CD4-positive, alpha-beta T cell (primary cell): ENCODE measurements around the gene PARP16. TPM values are rescaled to one million over a fixed set of nuclear protein-coding genes. Genes with fewer than 3 reads are reported as not detected.

Experiments used
- ATAC-seq: fragments of 200-7000 bp; cut with Tn5 transposase; one replicate; pipeline ENCODE4 v1.10.0; 2022; ENCODE audit warnings: mild to moderate bottlenecking; ENCODE audit not compliant: poor library complexity
- CTCF ChIA-PET: fragments of 350-600 bp; sonication (Branson Sonifier 250); formaldehyde crosslinking; loops from one replicate; lab custom pipeline; 2021; ENCODE audit warnings: antibody characterized with exemption, inconsistent platforms; lab: Charles Lee
- POLR2A ChIA-PET: fragments of 350-600 bp; sonication (Branson Sonifier 250); formaldehyde crosslinking; loops from one replicate; lab custom pipeline; 2021; ENCODE audit warnings: antibody characterized with exemption, inconsistent platforms; lab: Charles Lee
- DNase-seq, 14 experiments: peaks; one replicate each; pipeline ENCODE4 v3.0.0-alpha.2; 2013 to 2020; ENCODE audit warnings: mixed read lengths in 2 of 14
- H3K27ac ChIP-seq, 2 donors: one replicate each; pipeline versions ENCODE4 v1.5.1 to v1.7.0; 2013; ENCODE audit warnings: low read length in 2 of 2, low read depth in 1 of 2, mild to moderate bottlenecking in 1 of 2
- H3K27me3 ChIP-seq, 2 experiments: 1 replicate in 1 of 2; 2 replicates in 1 of 2; pipeline versions ENCODE4 v1.6.1 to v1.7.0; 2013; ENCODE audit warnings: low read length in 2 of 2, control low read depth in 1 of 2, mild to moderate bottlenecking in 1 of 2, moderate library complexity in 1 of 2; ENCODE audit not compliant: insufficient read depth in 2 of 2, control insufficient read depth in 1 of 2
- H3K36me3 ChIP-seq: one replicate; pipeline ENCODE4 v1.6.1; 2013; ENCODE audit warnings: low read length, control low read depth; ENCODE audit not compliant: insufficient read depth
- H3K4me1 ChIP-seq: one replicate; pipeline ENCODE4 v1.6.1; 2013; ENCODE audit warnings: low read length, control low read depth; ENCODE audit not compliant: insufficient read depth
- H3K4me3 ChIP-seq: one replicate; pipeline ENCODE4 v1.5.1; 2013; ENCODE audit warnings: mild to moderate bottlenecking, low read length, moderate library complexity
- H3K9me3 ChIP-seq, 2 experiments: 1 replicate in 1 of 2; 2 replicates in 1 of 2; pipeline versions ENCODE4 v1.6.1 to v1.7.0; 2013; ENCODE audit warnings: low read length in 2 of 2, mild to moderate bottlenecking in 2 of 2, control low read depth in 1 of 2, moderate library complexity in 1 of 2; ENCODE audit not compliant: control insufficient read depth in 1 of 2, insufficient read depth in 1 of 2
- H3K27ac Mint-ChIP-seq: one replicate; pipeline ENCODE4 v1.8.0; 2020; ENCODE audit warnings: mixed read lengths
- H3K27me3 Mint-ChIP-seq: one replicate; pipeline ENCODE4 v1.8.0; 2021; ENCODE audit warnings: mixed read lengths
- H3K36me3 Mint-ChIP-seq: one replicate; pipeline ENCODE4 v1.8.0; 2021; ENCODE audit warnings: low read depth, mixed read lengths
- H3K4me1 Mint-ChIP-seq: one replicate; pipeline ENCODE4 v1.8.0; 2021; ENCODE audit warnings: low read depth, mixed read lengths
- H3K4me3 Mint-ChIP-seq: one replicate; pipeline ENCODE4 v1.8.0; 2020; ENCODE audit warnings: mild to moderate bottlenecking, mixed read lengths
- H3K9me3 Mint-ChIP-seq: one replicate; pipeline ENCODE4 v1.8.0; 2020; ENCODE audit warnings: mixed read lengths
- CTCF ChIP-seq: fragments of 200-600 bp; IDR thresholded peaks from one replicate; pipeline ENCODE4 v1.8.0; 2022; ENCODE audit warnings: antibody characterized with exemption, mild to moderate bottlenecking
- intact Hi-C, 2 experiments: fragments of 100-400 bp; cut with DNase I in 1 of 2; cut with micrococcal nuclease in 1 of 2; formaldehyde crosslinking; loops; one replicate each; pipeline versions ENCODE4 v1.15.1 to v1.9.0; 2023 to 2025; cut with DNase I, micrococcal nuclease
- total RNA-seq, 174 experiments: library from RNA in 2 of 174; stranded (reverse) in 2 of 174; gene quantifications; one replicate each; pipeline ENCODE4 v1.2.3 and lab custom pipeline; 2021 to 2026

The PARP16 gene
- total RNA-seq, 2 experiments from 2014 or later: 11.3 to 12.9 TPM

GRCh38 chr15:65300924-65301441, 14.3 kb upstream of the PARP16 start:
- DNase-seq (peak in 1 of 14 experiments; percentile 30), ATAC-seq (no peak)
- ChIA-PET POLR2A (interaction anchor here (1.2 to 7.0 kb wide), 5 partner anchors 14 to 230 kb away, joined by 3 to 136 read pairs (median 5); partner anchors contain the start of genes CLPX, HACD3 and PARP16), CTCF (interaction anchor here (1.2 kb wide), 1 partner anchor 14 kb away, joined by 3 read pairs; the partner anchor contains the start of gene PARP16)
- Histone ChIP-seq H3K9me3 (peaks cover 0 to 11% of the 10 kb centered on the region in 2 experiments), H3K27me3 (no peaks in the 10 kb centered on the region), H3K4me1 (peaks cover 50% of the 10 kb centered on the region), H3K36me3 (no peaks in the 10 kb centered on the region), H3K4me3 (no peak overlapping the region), H3K27ac (no peak overlapping the region)
- intact Hi-C loops: loop anchor here in 1 of 2 experiments (5.0 to 10.0 kb wide), 3 partner anchors 269 to 466 kb away; partner anchors contain the start of gene INTS14
- Mint-ChIP-seq H3K27me3 (peaks cover 8% of the 10 kb centered on the region), H3K4me3 (peak overlapping the region; percentile 92), H3K4me1 (peaks cover 61% of the 10 kb centered on the region), H3K27ac (peak overlapping the region; percentile 91), H3K9me3 (no peaks in the 10 kb centered on the region), H3K36me3 (peaks cover 29% of the 10 kb centered on the region)
- TF ChIP-seq CTCF: no peak

- peak overlapping the region in 1 of 2 donors; percentile 43 for H3K27ac ChIP-seq
- DNase-seq: no peak
- peaks cover 55% of the 10 kb centered on the region for H3K4me1 Mint-ChIP-seq
- no peak for ATAC-seq
- intact Hi-C loops: loop anchor here in 1 of 2 experiments (2.0 to 5.0 kb wide), 2 partner anchors 244 to 306 kb away; no protein-coding TSS in a partner anchor
- H3K4me3 ChIP-seq: peak overlapping the region; percentile 54
- TF ChIP-seq CTCF: no peak
- no peaks in the 10 kb centered on the region for H3K9me3 Mint-ChIP-seq
- H3K4me1 ChIP-seq: peaks cover 39% of the 10 kb centered on the region
- H3K27me3 ChIP-seq: no peaks in the 10 kb centered on the region
- CTCF ChIA-PET: interaction anchor here (1.4 to 2.0 kb wide), 2 partner anchors 12 to 20 kb away, joined by 4 to 26 read pairs; partner anchors contain the start of gene PARP16
- peak overlapping the region; percentile 91 for H3K27ac Mint-ChIP-seq
- POLR2A ChIA-PET: interaction anchor here (2.7 to 7.0 kb wide), 2 partner anchors 12 to 113 kb away, joined by 24 to 136 read pairs; partner anchors contain the start of genes CLPX and PARP16
- H3K9me3 ChIP-seq: peaks cover 0 to 11% of the 10 kb centered on the region in 2 experiments
- peaks cover 21% of the 10 kb centered on the region for H3K36me3 Mint-ChIP-seq
- peaks cover 5% of the 10 kb centered on the region for H3K27me3 Mint-ChIP-seq
- H3K4me3 Mint-ChIP-seq: peak overlapping the region; percentile 92
- H3K36me3 ChIP-seq: no peaks in the 10 kb centered on the region
These were observed 12.0 kb upstream of the PARP16 start for GRCh38 chr15:65298731-65299130.

- no peak overlapping the region for H3K4me3 ChIP-seq
- POLR2A ChIA-PET: interaction anchor here (0.8 kb wide), 1 partner anchor 9 kb away, joined by 3 read pairs; no protein-coding TSS in a partner anchor
- Mint-ChIP-seq H3K27ac (no peak overlapping the region), H3K9me3 (no peaks in the 10 kb centered on the region), H3K27me3 (peaks cover 5% of the 10 kb centered on the region), H3K4me3 (no peak overlapping the region), H3K36me3 (peaks cover 9% of the 10 kb centered on the region), H3K4me1 (peaks cover 39% of the 10 kb centered on the region)
- H3K4me1 ChIP-seq: peaks cover 22% of the 10 kb centered on the region
- DNase-seq (no peak), ATAC-seq (no peak)
- no peaks in the 10 kb centered on the region for H3K27me3 ChIP-seq
- no peak overlapping the region for H3K27ac ChIP-seq
- CTCF ChIA-PET: no interaction called here
- H3K9me3 ChIP-seq: no peaks in the 10 kb centered on the region
- TF ChIP-seq CTCF: no peak
- intact Hi-C loops: no loop called here
- no peaks in the 10 kb centered on the region for H3K36me3 ChIP-seq
These were observed 6.3 kb upstream of the PARP16 start for GRCh38 chr15:65292938-65293518.
